Cardiac septum (tissue), 1 donor: ENCODE measurements around the gene C11orf68. TPM values are rescaled to one million over a fixed set of nuclear protein-coding genes. Genes with fewer than 3 reads are reported as not detected.

Experiments used
- total RNA-seq: library from RNA; stranded (reverse); fragmentation: NEBNext Ultra II Directional; extraction: Animal tissue kit (Norgen Biotek cat#: 25700); gene quantifications from one replicate; pipeline ENCODE4 v1.2.1, GENCODE V29; 2021
- donor health status: DM: no; HTN: no; CAD: no.

The C11orf68 gene
- total RNA-seq, 1 donor from 2014 or later: 45.2 TPM

Other genes with a start within 250 kb of the C11orf68 start
- gene KAT5, start 206.8 kb downstream of the C11orf68 start, total RNA-seq: 49.2 TPM
- 48.8 TPM for gene RNASEH2C, start 198.3 kb downstream of the C11orf68 start, total RNA-seq
- gene AP5B1, start 138.1 kb downstream of the C11orf68 start, total RNA-seq: 8.7 TPM
- not detected for gene OVOL1, start 132.0 kb downstream of the C11orf68 start, total RNA-seq
- 0.54 TPM for gene SNX32, start 85.1 kb downstream of the C11orf68 start, total RNA-seq
- 434 TPM for gene CFL1, start 60.9 kb downstream of the C11orf68 start, total RNA-seq
- gene MUS81, start 58.6 kb downstream of the C11orf68 start, total RNA-seq: 37.6 TPM
- gene EFEMP2, start 46.3 kb downstream of the C11orf68 start, total RNA-seq: 118 TPM
- gene CTSW, start 39.2 kb downstream of the C11orf68 start, total RNA-seq: 0.83 TPM
- 62.6 TPM for gene FIBP, start 30.6 kb downstream of the C11orf68 start, total RNA-seq
- 66.2 TPM for gene CCDC85B, start 28.4 kb downstream of the C11orf68 start, total RNA-seq
- 2.0 TPM for gene FOSL1, start 18.7 kb downstream of the C11orf68 start, total RNA-seq
- gene DRAP1, start 364 bp upstream of the C11orf68 start, total RNA-seq: 113 TPM
- gene TSGA10IP, start 26.4 kb upstream of the C11orf68 start, total RNA-seq: not detected
- gene SART1, start 42.7 kb upstream of the C11orf68 start, total RNA-seq: 35.9 TPM
- 18.1 TPM for gene EIF1AD, start 83.1 kb upstream of the C11orf68 start, total RNA-seq
- gene BANF1, start 83.4 kb upstream of the C11orf68 start, total RNA-seq: 195 TPM
- 1.5 TPM for gene CST6, start 92.9 kb upstream of the C11orf68 start, total RNA-seq
- 0.13 TPM for gene CATSPER1, start 107.4 kb upstream of the C11orf68 start, total RNA-seq
- gene GAL3ST3, start 130.1 kb upstream of the C11orf68 start, total RNA-seq: 3.1 TPM
- 85.8 TPM for gene SF3B2, start 133.3 kb upstream of the C11orf68 start, total RNA-seq
- 115 TPM for gene PACS1, start 151.2 kb upstream of the C11orf68 start, total RNA-seq